K562 (cell line): ENCODE data around the gene STING1. TPM values are rescaled to one million over a fixed set of nuclear protein-coding genes. Genes with fewer than 3 reads are reported as not detected.
A peak's percentile ranks its signal among the peaks of the same experiment; 100 is the strongest.

ENCODE experiments used
- ATAC-seq: fragments of 200-7000 bp; cut with Tn5 transposase; 3 replicates; pipeline ENCODE4 v1.9.1; 2020; ENCODE audit warnings: moderate library complexity
- BruUV-seq: library from RNA; stranded (reverse); fragments of 400-500 nt; replicated peaks from 2 replicates; lab custom pipeline; 2021; lab: Mats Ljungman, UMichigan
- CTCF ChIA-PET: fragments of 300-600 bp; formaldehyde crosslinking; extraction: SDS; loops from one replicate; lab custom pipeline; 2021; ENCODE audit warnings: low intra/inter-chr PET ratio; lab: Yijun Ruan, JAX
- POLR2A ChIA-PET: fragments of 300-600, 350-650 bp; sonication (Branson Sonifier 250); formaldehyde crosslinking; extraction: SDS; loops from one replicate; lab custom pipeline; 2021; ENCODE audit warnings: antibody characterized with exemption, inconsistent platforms; lab: Yijun Ruan, JAX
- DNase-seq, 4 experiments: peaks; one replicate each; pipeline versions ENCODE4 v3.0.0 to v3.0.0-alpha.2; 2011 to 2018; ENCODE audit warnings: low spot score in 3 of 4, mixed read lengths in 3 of 4; ENCODE audit errors: extremely low read depth in 1 of 4
- FAIRE-seq: peaks from 2 replicates; lab custom pipeline; 2011; peaks lifted over from hg19 to GRCh38; lab: Jason Lieb, UNC
- H2AFZ ChIP-seq: 2 replicates; pipeline ENCODE4 v1.6.0; 2011; ENCODE audit warnings: low read depth, low read length, control low read depth, inconsistent platforms
- H3K27ac ChIP-seq: fragments of 200-600 bp; 3 replicates; pipeline ENCODE4 v1.8.0; 2011; ENCODE audit warnings: low read depth, mild to moderate bottlenecking, control low read depth, inconsistent platforms, low read length, moderate library complexity, mixed read lengths; ENCODE audit errors: extremely low read depth
- H3K27me3 ChIP-seq, 2 experiments: fragments of 300-600 bp in 1 of 2; 2 replicates in 1 of 2; 3 replicates in 1 of 2; pipeline versions ENCODE4 v1.6.0 to v1.8.0; 2011; ENCODE audit warnings: inconsistent platforms in 2 of 2, low read length in 2 of 2, mild to moderate bottlenecking in 1 of 2, mixed read lengths in 1 of 2, moderate library complexity in 1 of 2; ENCODE audit not compliant: control insufficient read depth in 2 of 2, insufficient read depth in 2 of 2
- H3K36me3 ChIP-seq: fragments of 300-600 bp; 3 replicates; pipeline ENCODE4 v1.8.0; 2011; ENCODE audit warnings: mild to moderate bottlenecking, low read length, inconsistent platforms; ENCODE audit not compliant: control insufficient read depth, insufficient read depth
- H3K4me1 ChIP-seq, 2 experiments: fragments of 200-600 bp in 1 of 2; replicated peaks in 1 of 2; 2 replicates in 1 of 2; 3 replicates in 1 of 2; pipeline versions ENCODE4 v1.5.1 to v1.8.0; 2011; ENCODE audit warnings: inconsistent platforms in 2 of 2, low read length in 2 of 2, mild to moderate bottlenecking in 1 of 2, mixed read lengths in 1 of 2, moderate library complexity in 1 of 2; ENCODE audit not compliant: control insufficient read depth in 2 of 2, insufficient read depth in 2 of 2
- H3K4me2 ChIP-seq: 2 replicates; pipeline ENCODE4 v1.6.1; 2011; ENCODE audit warnings: low read length, control low read depth, inconsistent platforms, mixed read lengths; ENCODE audit not compliant: insufficient read depth
- H3K4me3 ChIP-seq: fragments of 200-600 bp; sonication (generic), shearing (Covaris generic); 2 replicates; pipeline ENCODE4 v1.5.1; 2016; ENCODE audit warnings: control low read depth, inconsistent platforms
- H3K79me2 ChIP-seq: fragments of 200-600 bp; 3 replicates; pipeline ENCODE4 v1.8.0; 2011; ENCODE audit warnings: low read length, inconsistent platforms; ENCODE audit not compliant: control insufficient read depth, insufficient read depth
- H3K9ac ChIP-seq, 2 experiments: 2 replicates each; pipeline versions ENCODE4 v1.6.0 to v1.6.1; 2011; ENCODE audit warnings: low read depth in 2 of 2, low read length in 2 of 2, control low read depth in 1 of 2, inconsistent platforms in 1 of 2, mild to moderate bottlenecking in 1 of 2, mixed read lengths in 1 of 2; ENCODE audit not compliant: insufficient read depth in 1 of 2
- H3K9me1 ChIP-seq: one replicate; pipeline ENCODE4 v1.6.0; 2011; ENCODE audit warnings: inconsistent platforms, mild to moderate bottlenecking, low read length, moderate library complexity; ENCODE audit not compliant: control insufficient read depth, insufficient read depth
- H3K9me3 ChIP-seq: replicated peaks from 2 replicates; pipeline ENCODE4 v1.5.1; 2011; ENCODE audit warnings: low read depth, low read length, inconsistent platforms; ENCODE audit not compliant: control insufficient read depth, insufficient read depth
- H4K20me1 ChIP-seq: replicated peaks from 2 replicates; pipeline ENCODE4 v1.6.1; 2011; ENCODE audit warnings: low read length, inconsistent platforms, mixed read lengths; ENCODE audit not compliant: control insufficient read depth, insufficient read depth
- ATF3 ChIP-seq, 2 experiments: fragments of 450-650 bp in 1 of 2; sonication (generic) in 1 of 2; formaldehyde crosslinking in 1 of 2; IDR thresholded peaks in 1 of 2; conservative IDR thresholded peaks in 1 of 2; 2 replicates each; pipeline versions ENCODE4 v1.6.1 to v1.8.1; 2016 to 2023; ENCODE audit warnings: mild to moderate bottlenecking in 2 of 2, moderate library complexity in 2 of 2, inconsistent platforms in 1 of 2, missing genetic modification reagents in 1 of 2
- HDAC2 ChIP-seq: fragments of 450-650 bp; IDR thresholded peaks from 2 replicates; pipeline ENCODE4 v1.6.1; 2016; ENCODE audit warnings: mild to moderate bottlenecking
- KHSRP ChIP-seq: fragments of 450-650 bp; IDR thresholded peaks from 2 replicates; pipeline ENCODE4 v1.6.1; 2017
- PCBP2 ChIP-seq: fragments of 200-400 bp; formaldehyde crosslinking; IDR thresholded peaks from 2 replicates; pipeline ENCODE4 v1.6.1; 2018; ENCODE audit warnings: low read length, low read depth, mild to moderate bottlenecking, moderate library complexity; ENCODE audit not compliant: poor library complexity, severe bottlenecking
- POLR2A ChIP-seq: fragments of 450-650 bp; conservative IDR thresholded peaks from 2 replicates; pipeline ENCODE4 v1.6.1; 2016
- SIX5 ChIP-seq, 2 experiments: IDR thresholded peaks; 2 replicates each; pipeline ENCODE4 v1.6.1; 2011; ENCODE audit warnings: low read length in 2 of 2, borderline replicate concordance in 1 of 2, low read depth in 1 of 2, mild to moderate bottlenecking in 1 of 2, moderate library complexity in 1 of 2; ENCODE audit not compliant: insufficient read depth in 1 of 2
- SMAD4 ChIP-seq: fragments of 250-450 bp; sonication (Bioruptor Pico); conservative IDR thresholded peaks from 2 replicates; pipeline ENCODE4 v1.8.0; 2021; ENCODE audit warnings: inconsistent platforms, mild to moderate bottlenecking, moderate library complexity
- STAT5A ChIP-seq: IDR thresholded peaks from 2 replicates; pipeline ENCODE4 v1.6.1; 2012; ENCODE audit warnings: low read length, inconsistent platforms, borderline replicate concordance
- TCF3 ChIP-seq: sonication (generic); formaldehyde crosslinking; IDR thresholded peaks from 2 replicates; pipeline ENCODE4 v1.4.0; 2020; ENCODE audit warnings: mild to moderate bottlenecking, missing genetic modification reagents
- WGBS: fragments of 100-300 bp; shearing (Covaris generic); methylation state at CpG from one replicate; pipeline ENCODE4 v1.1.6; 2016; ENCODE audit warnings: low coverage, mixed read lengths; ENCODE audit not compliant: insufficient coverage; ENCODE audit errors: missing lambda C conversion rate; 5-methylcytosine and 5-hydroxymethylcytosine counted together
- in situ Hi-C: fragments of 300-500 bp; cut with MboI; formaldehyde crosslinking; loops from 4 replicates; pipeline ENCODE4 v1.15.0; 2018; ENCODE audit warnings: inconsistent platforms, mixed read lengths
- intact Hi-C: fragments of 100-400 bp; cut with micrococcal nuclease; formaldehyde crosslinking; loops from 2 replicates; pipeline ENCODE4 v1.14.2; 2022
- polyA plus RNA-seq, 8 experiments: library from polyadenylated mRNA; depleted of rRNA in 4 of 8; stranded (reverse) in 5 of 8; unstranded in 3 of 8; fragments of >200 nt; fragmentation: Nextera tagmentation in 2 of 8; fragmentation: Illumina TruSeq in 1 of 8; extraction: Ambion mirVana in 2 of 8; extraction: Trizol in 1 of 8; gene quantifications; 2 replicates each; pipeline versions ENCODE4 v1.2.1 to v1.2.3, GENCODE V29; 2011 to 2014; ENCODE audit warnings: inconsistent platforms in 1 of 8, missing spikeins in 1 of 8
- total RNA-seq, 7 experiments: library from RNA; depleted of rRNA in 6 of 7; stranded (reverse); fragments of >200 nt in 6 of 7; fragmentation: Illumina TruSeq in 2 of 7; extraction: Trizol in 2 of 7; gene quantifications; 2 replicates each; pipeline versions ENCODE4 v1.2.1 to v1.2.3, GENCODE V29; 2011 to 2021; ENCODE audit warnings: low replicate concordance in 1 of 7

Gene STING1
- total and polyA plus RNA-seq, 9 of the 15 experiments (the other 6 are each of a cell fraction or from before 2014, with no cell fraction given), result 20.8 to 69.1 (median 44.7) TPM

GRCh38 chr5:139431706-139432105, 50.9 kb downstream of the STING1 start:
- Histone ChIP-seq H3K4me2 (no peak overlapping the region), H3K27me3 (no peaks in the 10 kb centered on the region), H3K9ac (no peak overlapping the region), H3K4me1 (no peaks in the 10 kb centered on the region), H2AFZ (no peak overlapping the region), H3K9me3 (no peaks in the 10 kb centered on the region)
- CTCF ChIA-PET, result no interaction called here
- POLR2A ChIA-PET, result no interaction called here
- BruUV-seq, result no TSS peak
- 15% methylated on average over 1 of the region's 1 CpG for WGBS
- TF ChIP-seq STAT5A, result no peak
- no peak for TF ChIP-seq SMAD4 (CRISPR knock-in tag)
- TF ChIP-seq PCBP2, result no peak
- TF ChIP-seq KHSRP, result no peak
- no peak for TF ChIP-seq POLR2A
- no peak for TF ChIP-seq SIX5 (IDR thresholded peaks at IDR 0.05; ENCODE audit: borderline replicate concordance in 1 of 2, insufficient read depth in 1 of 2, low read depth in 1 of 2, low read length in 2 of 2)
- TF ChIP-seq HDAC2, result no peak
- TF ChIP-seq, all 486 proteins: peak for 0
- Histone ChIP-seq H3K36me3 (no peaks in the 10 kb centered on the region), H3K9me1 (no peaks in the 10 kb centered on the region), H3K27ac (no peak overlapping the region), H4K20me1 (no peaks in the 10 kb centered on the region), H3K79me2 (no peaks in the 10 kb centered on the region), H3K4me3 (no peak overlapping the region)
- in situ Hi-C loops, result no loop called here
- ATAC-seq (no peak), FAIRE-seq (no peak), DNase-seq (no peak)
- intact Hi-C loops, result no loop called here

DNA sequence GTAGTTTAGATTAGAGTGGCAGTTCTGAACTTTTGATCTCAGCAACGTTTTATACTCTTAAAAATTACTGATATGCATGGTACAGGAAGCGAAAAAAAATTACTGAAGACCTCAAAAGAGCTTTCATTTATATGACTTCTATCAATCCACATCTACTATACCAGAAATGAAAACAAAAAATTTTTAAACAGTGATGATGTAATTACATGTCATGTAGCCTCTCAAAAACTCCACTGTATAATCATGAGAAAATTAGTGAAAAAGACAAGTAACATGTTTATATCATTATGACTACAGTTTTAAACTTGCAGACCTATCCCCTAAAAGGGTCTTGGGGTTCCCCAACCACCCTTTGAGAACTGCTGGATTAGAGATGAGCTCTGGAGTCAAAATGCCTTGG, 52.5 kb downstream of the STING1 start:
- Histone ChIP-seq H3K79me2 (no peaks in the 10 kb centered on the region), H3K9me1 (no peaks in the 10 kb centered on the region), H3K27me3 (no peaks in the 10 kb centered on the region), H3K36me3 (no peaks in the 10 kb centered on the region), H4K20me1 (no peaks in the 10 kb centered on the region), H2AFZ (no peak overlapping the region), H3K9ac (no peak overlapping the region), H3K4me3 (no peak overlapping the region), H3K4me2 (no peak overlapping the region), H3K4me1 (peaks cover 0 to 5% of the 10 kb centered on the region in 2 experiments; a peak in 1 of 5 replicates), H3K27ac (no peak overlapping the region), H3K9me3 (no peaks in the 10 kb centered on the region)
- POLR2A ChIA-PET, result interaction anchor here (0.6 to 1.5 kb wide), 4 partner anchors 9 to 73 kb away, joined by 3 to 5 read pairs (median 4); partner anchors contain the start of gene DNAJC18
- ATAC-seq (no peak), DNase-seq (no peak), FAIRE-seq (no peak)
- WGBS, result 36% methylated on average over 2 of the region's 2 CpGs
- in situ Hi-C loops (no loop called here), intact Hi-C loops (no loop called here)
- no peak for TF ChIP-seq TCF3 (CRISPR knock-in tag)
- peak; percentile 50; the same call in 1 of the 2 replicates for TF ChIP-seq ATF3 (IDR thresholded peaks at IDR 0.05)
- TF ChIP-seq ATF3 (CRISPR knock-in tag; conservative IDR thresholded peaks at IDR 0.05), result no peak
- no TSS peak for BruUV-seq
- CTCF ChIA-PET, result no interaction called here
